GM13977 (cell line): ENCODE results near the gene CEP126.

Experiments used
- DNase-seq: peaks from one replicate; pipeline ENCODE4 v3.0.0; 2012; ENCODE audit warnings: low spot score
- CTCF ChIP-seq: IDR thresholded peaks from 2 replicates; pipeline ENCODE4 v1.5.1; 2012; ENCODE audit warnings: mild to moderate bottlenecking, control low read depth; ENCODE audit not compliant: insufficient read depth; ENCODE audit errors: extremely low read depth, missing control alignments
- in situ Hi-C: fragments of 300-500 bp; cut with MboI; formaldehyde crosslinking; loops from one replicate; pipeline ENCODE4 v1.12.0; 2022; ENCODE audit warnings: low sequenced_read_pairs, low pct_unique_long_range_greater_than_20kb, mixed read lengths, inconsistent platforms; ENCODE audit not compliant: unreplicated experiment

The CEP126 gene

GRCh38 chr11:101913656-101914055 lies 1.2 kb upstream of the CEP126 start:
- in situ Hi-C loops: no loop called here
- TF ChIP-seq CTCF: no peak
- DNase-seq: no peak

GRCh38 chr11:101914341-101914737 lies 471 bp upstream of the CEP126 start:
- in situ Hi-C loops: no loop called here
- no peak for TF ChIP-seq CTCF
- no peak for DNase-seq

GRCh38 chr11:101915791-101916291 lies 1.0 kb downstream of the CEP126 start:
- TF ChIP-seq CTCF: no peak
- peak; percentile 22 for DNase-seq
- in situ Hi-C loops: no loop called here

DNA sequence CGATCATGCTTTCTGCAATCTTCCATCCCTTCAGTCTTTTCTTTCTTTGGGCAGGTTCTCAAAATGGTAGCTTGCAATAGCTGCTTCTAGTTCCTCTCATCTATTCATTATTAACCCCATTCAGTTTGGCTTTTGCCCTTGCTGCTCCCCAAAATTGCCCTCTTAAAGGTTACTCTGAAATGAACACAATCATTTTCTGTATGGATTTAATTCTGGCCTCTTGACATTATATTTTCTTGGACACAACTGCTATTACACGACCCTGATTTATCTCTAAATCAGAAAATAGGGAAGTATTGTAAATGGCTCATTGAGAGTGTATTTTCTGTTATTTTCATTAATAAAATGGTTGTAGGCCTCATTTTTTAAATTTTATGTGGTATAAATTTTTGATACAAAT lies 1.6 kb downstream of the CEP126 start, which contains the start of gene ANGPTL5:
Gene ANGPTL5, minus strand, starts transcription at position 101 of the 400 bp plus-strand sequence. CDS start 8,613 bp downstream, outside the sequence.
- in situ Hi-C loops: no loop called here
- DNase-seq: no peak
- TF ChIP-seq CTCF: no peak

- DNase-seq: no peak
- in situ Hi-C loops: no loop called here
- TF ChIP-seq CTCF: no peak
These were observed 2.4 kb downstream of the CEP126 start for GRCh38 chr11:101917226-101917625.

DNA sequence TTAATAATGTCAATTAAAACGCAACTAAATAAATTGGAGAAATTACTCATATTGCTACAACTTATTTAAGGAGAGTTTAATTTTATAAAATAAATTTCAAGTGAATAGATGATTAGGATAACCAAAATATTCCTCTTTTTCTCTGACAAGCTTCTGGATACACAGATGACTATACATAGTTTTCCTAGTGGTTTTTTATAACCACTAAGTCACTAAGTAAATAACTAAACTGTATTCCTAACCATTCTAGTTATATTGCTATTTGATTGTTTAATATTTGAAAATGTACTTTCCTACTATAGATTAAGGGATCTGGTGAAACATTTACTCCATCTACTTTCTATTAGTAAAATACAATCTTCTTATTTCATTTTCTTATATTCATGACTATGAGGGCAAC lies 6.2 kb downstream of the CEP126 start:
- in situ Hi-C loops: no loop called here
- no peak for TF ChIP-seq CTCF

DNA sequence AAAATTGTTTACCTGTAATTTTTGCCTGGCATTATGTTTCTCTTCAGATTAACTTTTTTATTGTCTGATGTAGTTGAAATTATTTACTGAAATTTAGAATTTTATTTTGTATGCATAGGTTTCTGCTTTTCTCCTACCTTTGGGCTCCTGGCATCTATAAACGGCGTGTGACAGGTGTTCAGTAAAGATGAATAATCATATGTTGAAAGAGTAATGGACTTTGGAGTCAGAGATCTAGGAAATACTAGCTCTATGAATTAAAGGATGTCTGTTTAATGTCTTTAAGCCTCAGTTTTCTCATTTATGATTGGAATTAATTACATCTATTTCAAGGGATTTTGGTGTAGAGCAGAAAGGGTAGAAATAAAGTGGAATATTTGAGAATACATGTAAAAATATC lies 8.7 kb downstream of the CEP126 start:
- no peak for DNase-seq
- no peak for TF ChIP-seq CTCF
- in situ Hi-C loops: no loop called here

More for the DNA sequence above, 6.2 kb downstream of the CEP126 start:
- no peak for DNase-seq
